ENCODE data around the gene ST7. TPM values are rescaled to one million over a fixed set of nuclear protein-coding genes. Genes with fewer than 3 reads are reported as not detected.
A peak's percentile ranks its signal among the peaks of the same experiment; 100 is the strongest.

Gene ST7
- total and polyA plus RNA-seq, 4 donors, result 22.4 to 57.2 (median 41.6) TPM

DNA sequence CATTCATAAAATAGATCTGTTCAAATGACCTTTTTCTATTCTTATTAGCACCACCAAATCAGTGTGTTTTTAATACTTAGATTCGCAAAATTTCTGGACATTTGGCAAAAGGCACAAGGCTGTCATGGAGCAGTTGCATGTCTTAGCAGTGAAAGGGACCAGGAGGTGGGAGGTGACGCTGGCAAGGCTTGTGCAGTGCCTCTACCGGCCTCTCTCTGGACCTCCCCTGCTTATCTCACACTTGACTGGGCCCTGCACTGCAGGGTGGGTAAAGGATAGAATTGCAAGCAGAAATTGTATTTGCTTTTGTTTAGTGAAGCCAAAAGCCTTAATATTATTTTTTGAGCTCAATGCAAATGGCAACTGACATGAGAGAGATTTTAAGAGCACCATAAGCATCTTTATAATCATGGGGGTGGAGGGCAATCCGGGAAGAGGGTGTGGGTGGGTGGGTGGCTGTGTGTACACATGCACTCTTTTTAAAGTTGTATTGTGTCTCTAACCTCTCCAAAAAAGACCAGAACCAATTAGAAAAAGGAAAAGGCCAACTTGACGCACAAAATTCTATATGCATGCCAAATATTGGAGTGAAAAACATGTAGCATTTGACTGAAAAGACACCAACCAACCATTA lies 263.3 kb downstream of the ST7 start:
- 83 to 93% methylated on average over 5 of the region's 5 CpGs for WGBS, 2 donors
- peak in 1 of 3 donors; percentile 51 for DNase-seq

DNA sequence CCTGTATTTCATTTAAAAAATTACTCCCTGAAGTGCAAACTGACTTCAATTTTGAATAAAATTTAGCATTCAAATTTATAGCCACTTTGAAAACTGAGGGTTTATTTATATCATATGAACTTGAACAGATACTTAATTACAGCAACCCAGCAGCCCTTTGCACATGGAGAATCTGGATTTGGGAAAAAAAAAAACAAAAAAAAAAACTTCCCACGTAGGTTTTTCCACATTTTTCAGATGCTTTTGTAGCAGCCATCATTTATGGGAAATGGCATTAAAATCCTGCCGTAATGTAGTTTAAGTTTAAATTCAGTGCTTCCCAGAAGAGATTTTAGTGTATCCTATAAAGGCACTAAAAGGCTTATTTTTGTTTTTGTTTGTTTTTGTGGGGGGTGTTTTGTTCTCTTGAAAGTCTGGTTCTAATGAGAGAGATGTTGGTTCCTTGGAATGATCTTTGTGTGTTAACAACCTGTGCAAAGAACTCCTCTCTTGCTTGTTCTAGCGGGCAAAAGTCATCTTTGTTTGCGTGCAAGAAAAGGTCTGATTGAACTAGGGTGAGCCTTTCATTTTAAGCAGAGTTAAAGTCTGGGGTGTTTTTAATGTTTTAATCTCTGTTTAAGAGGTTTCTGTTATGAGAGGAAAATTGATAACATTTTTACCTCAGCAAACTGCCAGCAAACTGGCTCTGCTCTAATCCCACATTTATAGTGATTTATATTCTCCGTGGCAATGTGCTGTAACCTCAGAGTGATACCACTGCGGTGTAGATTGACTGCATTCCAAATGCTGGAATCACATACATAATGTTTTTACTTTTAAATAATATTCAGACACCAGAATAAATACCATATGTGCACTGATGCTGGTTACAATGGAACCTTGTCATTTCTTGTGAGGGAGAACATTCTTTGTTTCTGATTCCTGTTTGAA lies 264.1 kb downstream of the ST7 start:
- DNase-seq (no peak), ATAC-seq (ENCODE audit: insufficient read depth, low FRiP score) (no peak)
- Histone ChIP-seq H3K9me3 (ENCODE audit: control insufficient read depth in 4 of 4, insufficient read depth in 3 of 4, low read length in 3 of 4) (no peaks in the 10 kb centered on the region), H3K9ac (ENCODE audit: insufficient read depth in 1 of 2, low read length in 2 of 2) (peak overlapping the region in 1 of 2 donors; percentile 13), H3K4me1 (ENCODE audit: control insufficient read depth in 5 of 5, insufficient read depth in 5 of 5, low read length in 5 of 5) (peaks cover 0 to 11% (median 0%) of the 10 kb centered on the region in 5 donors), H3K27me3 (ENCODE audit: control insufficient read depth in 3 of 3, insufficient read depth in 3 of 3, low read length in 2 of 3) (no peaks in the 10 kb centered on the region), H3K36me3 (ENCODE audit: control insufficient read depth in 4 of 4, insufficient read depth in 4 of 4, low read length in 4 of 4) (peaks cover 0 to 8% (median 2%) of the 10 kb centered on the region in 4 donors), H3K4me3 (no peak overlapping the region), H3K27ac (ENCODE audit: low read depth in 1 of 2, low read length in 1 of 2) (no peak overlapping the region)
- TF ChIP-seq, protein P1, sequence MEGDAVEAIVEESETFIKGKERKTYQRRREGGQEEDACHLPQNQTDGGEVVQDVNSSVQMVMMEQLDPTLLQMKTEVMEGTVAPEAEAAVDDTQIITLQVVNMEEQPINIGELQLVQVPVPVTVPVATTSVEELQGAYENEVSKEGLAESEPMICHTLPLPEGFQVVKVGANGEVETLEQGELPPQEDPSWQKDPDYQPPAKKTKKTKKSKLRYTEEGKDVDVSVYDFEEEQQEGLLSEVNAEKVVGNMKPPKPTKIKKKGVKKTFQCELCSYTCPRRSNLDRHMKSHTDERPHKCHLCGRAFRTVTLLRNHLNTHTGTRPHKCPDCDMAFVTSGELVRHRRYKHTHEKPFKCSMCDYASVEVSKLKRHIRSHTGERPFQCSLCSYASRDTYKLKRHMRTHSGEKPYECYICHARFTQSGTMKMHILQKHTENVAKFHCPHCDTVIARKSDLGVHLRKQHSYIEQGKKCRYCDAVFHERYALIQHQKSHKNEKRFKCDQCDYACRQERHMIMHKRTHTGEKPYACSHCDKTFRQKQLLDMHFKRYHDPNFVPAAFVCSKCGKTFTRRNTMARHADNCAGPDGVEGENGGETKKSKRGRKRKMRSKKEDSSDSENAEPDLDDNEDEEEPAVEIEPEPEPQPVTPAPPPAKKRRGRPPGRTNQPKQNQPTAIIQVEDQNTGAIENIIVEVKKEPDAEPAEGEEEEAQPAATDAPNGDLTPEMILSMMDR (IDR thresholded peaks at IDR 0.05; ENCODE audit: control extremely low read depth, extremely low read depth), result no peak
- 81 to 84% methylated on average over 6 of the region's 6 CpGs for WGBS, 2 donors

More for the DNA sequence above, 263.3 kb downstream of the ST7 start:
- Histone ChIP-seq H3K27ac (ENCODE audit: low read depth in 1 of 2, low read length in 1 of 2) (no peak overlapping the region), H3K4me3 (no peak overlapping the region), H3K36me3 (ENCODE audit: control insufficient read depth in 4 of 4, insufficient read depth in 4 of 4, low read length in 4 of 4) (peaks cover 0 to 8% (median 0%) of the 10 kb centered on the region in 4 donors), H3K4me1 (ENCODE audit: control insufficient read depth in 5 of 5, insufficient read depth in 5 of 5, low read length in 5 of 5) (peaks cover 0 to 11% (median 0%) of the 10 kb centered on the region in 5 donors), H3K27me3 (ENCODE audit: control insufficient read depth in 3 of 3, insufficient read depth in 3 of 3, low read length in 2 of 3) (no peaks in the 10 kb centered on the region), H3K9me3 (ENCODE audit: control insufficient read depth in 4 of 4, insufficient read depth in 3 of 4, low read length in 3 of 4) (no peaks in the 10 kb centered on the region), H3K9ac (ENCODE audit: insufficient read depth in 1 of 2, low read length in 2 of 2) (no peak overlapping the region)
- no peak for ATAC-seq (ENCODE audit: insufficient read depth, low FRiP score)
- TF ChIP-seq, protein P1 (IDR thresholded peaks at IDR 0.05; ENCODE audit: control extremely low read depth, extremely low read depth), result no peak

DNA sequence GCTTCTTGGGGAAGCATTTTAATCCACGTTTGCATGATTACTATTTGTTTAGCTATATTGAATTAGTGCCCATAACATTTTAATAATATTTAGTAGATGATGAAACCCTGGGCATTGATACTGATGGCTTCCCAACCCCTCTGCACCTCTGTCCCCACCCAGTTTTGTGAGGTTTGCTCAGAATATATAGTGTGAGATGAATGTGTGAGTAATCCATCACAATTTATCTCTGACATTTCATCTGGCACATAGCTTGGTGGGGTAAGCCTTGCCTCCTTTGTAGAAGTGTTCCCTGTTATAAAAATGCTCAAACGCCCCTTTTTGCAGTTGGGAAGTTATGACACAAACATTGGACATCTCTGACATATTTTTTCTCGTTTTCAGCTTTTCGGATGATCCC lies 265.4 kb downstream of the ST7 start:
- ATAC-seq (ENCODE audit: insufficient read depth, low FRiP score) (no peak), DNase-seq (no peak)
- 78 to 90% methylated on average over 4 of the region's 4 CpGs for WGBS, 2 donors
- peaks cover 0 to 11% (median 0%) of the 10 kb centered on the region in 5 donors for H3K4me1 ChIP-seq (ENCODE audit: control insufficient read depth in 5 of 5, insufficient read depth in 5 of 5, low read length in 5 of 5)
- TF ChIP-seq, protein P1 (IDR thresholded peaks at IDR 0.05; ENCODE audit: control extremely low read depth, extremely low read depth), result no peak
- H3K9me3 ChIP-seq (ENCODE audit: control insufficient read depth in 4 of 4, insufficient read depth in 3 of 4, low read length in 3 of 4), result peaks cover 0 to 1% (median 0%) of the 10 kb centered on the region in 4 donors
- H3K27me3 ChIP-seq (ENCODE audit: control insufficient read depth in 3 of 3, insufficient read depth in 3 of 3, low read length in 2 of 3), result no peaks in the 10 kb centered on the region
- no peak overlapping the region for H3K9ac ChIP-seq (ENCODE audit: insufficient read depth in 1 of 2, low read length in 2 of 2)
- no peak overlapping the region for H3K27ac ChIP-seq (ENCODE audit: low read depth in 1 of 2, low read length in 1 of 2)
- peaks cover 6 to 15% (median 8%) of the 10 kb centered on the region in 4 donors for H3K36me3 ChIP-seq (ENCODE audit: control insufficient read depth in 4 of 4, insufficient read depth in 4 of 4, low read length in 4 of 4)
- H3K4me3 ChIP-seq, result no peak overlapping the region
